Stomach (tissue), 9 donors: ENCODE data around the gene TTC27. TPM values are rescaled to one million over a fixed set of nuclear protein-coding genes. Genes with fewer than 3 reads are reported as not detected.
"Not testable (repeated sequence)": the region's sequence is repeated elsewhere in the genome, so short reads cannot be mapped to it uniquely, and the experiment has no call there.

Experiments used
- DNase-seq, 2 donors: peaks; one replicate each; pipeline versions ENCODE4 v3.0.0 to v3.0.0-alpha.2; 2013 to 2019
- H3K27ac ChIP-seq, 5 donors: fragments of 200-600 bp in 4 of 5; sonication (generic) in 4 of 5; one replicate each; pipeline ENCODE4 v1.5.1; 2013 to 2019; ENCODE audit warnings: mild to moderate bottlenecking in 1 of 5, moderate library complexity in 1 of 5
- H3K27me3 ChIP-seq, 3 donors: fragments of 200-600 bp; sonication (generic); one replicate each; pipeline ENCODE4 v1.5.1; 2017 to 2019; ENCODE audit warnings: mixed run types in 1 of 3
- H3K36me3 ChIP-seq, 4 donors: fragments of 200-600 bp; sonication (generic); 1 replicate in 3 of 4; 2 replicates in 1 of 4; pipeline ENCODE4 v1.5.1; 2016 to 2019
- H3K4me1 ChIP-seq, 4 donors: fragments of 200-600 bp; sonication (generic); one replicate each; pipeline ENCODE4 v1.5.1; 2016 to 2019
- H3K4me3 ChIP-seq, 4 donors: fragments of 200-600 bp; sonication (generic) in 3 of 4; one replicate each; pipeline ENCODE4 v1.5.1; 2016 to 2019; ENCODE audit warnings: mild to moderate bottlenecking in 1 of 4
- H3K9me3 ChIP-seq, 4 donors: fragments of 200-600 bp; sonication (generic); one replicate each; pipeline ENCODE4 v1.5.1; 2016 to 2019
- CTCF ChIP-seq, 7 experiments: fragments of 450-650 bp in 4 of 7; fragments of 200-600 bp in 3 of 7; sonication (generic) in 3 of 7; IDR thresholded peaks; one replicate each; pipeline ENCODE4 v1.5.1; 2016 to 2019; ENCODE audit warnings: antibody characterized with exemption in 7 of 7, control low read depth in 2 of 7, mild to moderate bottlenecking in 1 of 7
- EP300 ChIP-seq: sonication (generic); formaldehyde crosslinking; IDR thresholded peaks from one replicate; pipeline ENCODE4 v1.6.1; 2017; ENCODE audit warnings: antibody characterized with exemption
- POLR2A ChIP-seq, 4 donors: fragments of 450-650 bp; IDR thresholded peaks; one replicate each; pipeline ENCODE4 v1.6.1; 2016; ENCODE audit warnings: antibody characterized with exemption in 4 of 4, control low read depth in 2 of 4, mild to moderate bottlenecking in 1 of 4, moderate library complexity in 1 of 4
- POLR2AphosphoS5 ChIP-seq, 3 donors: sonication (generic); formaldehyde crosslinking; IDR thresholded peaks; one replicate each; pipeline ENCODE4 v1.6.1; 2016; ENCODE audit warnings: antibody characterized with exemption in 3 of 3
- WGBS, 5 donors: extraction: QIAGEN DNeasy Blood & Tissue Kit in 3 of 5; methylation state at CpG; one replicate each; pipeline versions ENCODE4 v1.1.5 to v1.1.7; 2013 to 2018; 5-methylcytosine and 5-hydroxymethylcytosine counted together
- intact Hi-C: fragments of 100-400 bp; cut with DNase I; formaldehyde crosslinking; loops from one replicate; pipeline ENCODE4 v1.15.1; 2023; ENCODE audit warnings: low total_unique reads
- polyA plus RNA-seq, 3 donors: library from polyadenylated mRNA; stranded (reverse); fragments of 200-250 nt; gene quantifications; one replicate each; pipeline ENCODE4 v1.2.3, GENCODE V29; 2013
- total RNA-seq, 5 donors: library from RNA; depleted of rRNA; stranded (reverse); fragments of >200 nt; gene quantifications; one replicate each; pipeline versions ENCODE4 v1.1.0 to v1.2.3, GENCODE V29; 2014 to 2016
- donor health status: healthy with polysubstance abuse.
- donor health status: Bipolar disorder and iron deficiency.
- donor health status: healthy.

The TTC27 gene
- total and polyA plus RNA-seq, 8 donors = 3.8 to 22.2 (median 5.9) TPM

- TF ChIP-seq CTCF (IDR thresholded peaks at IDR 0.05) = peak in 1 of 7 experiments; percentile 3
- TF ChIP-seq POLR2A (IDR thresholded peaks at IDR 0.05) = no peak
- peak overlapping the region; percentile 48 to 83 (median 76) for H3K27ac ChIP-seq
Observed at GRCh38 chr2:32627441-32627813, 423 bp upstream of the TTC27 start.

GRCh38 chr2:32632089-32632488 is 4.2 kb downstream of the TTC27 start:
- intact Hi-C loops = no loop called here
- TF ChIP-seq POLR2AphosphoS5 (IDR thresholded peaks at IDR 0.05) (no peak), EP300 (no peak), CTCF (IDR thresholded peaks at IDR 0.05) (no peak), POLR2A (IDR thresholded peaks at IDR 0.05) (no peak)
- Histone ChIP-seq H3K4me3 (no peak overlapping the region), H3K27me3 (no peaks in the 10 kb centered on the region), H3K36me3 (peaks cover 21 to 69% (median 65%) of the 10 kb centered on the region in 4 donors), H3K27ac (no peak overlapping the region), H3K4me1 (peaks cover 5 to 30% (median 22%) of the 10 kb centered on the region in 4 donors), H3K9me3 (no peaks in the 10 kb centered on the region)
- DNase-seq = peak in 1 of 2 donors; percentile 15
- WGBS, 5 donors = 82 to 88% (median 85%) methylated on average over 5 of the region's 5 CpGs

More at GRCh38 chr2:32627441-32627813, 423 bp upstream of the TTC27 start:
- Histone ChIP-seq H3K27me3 (no peaks in the 10 kb centered on the region), H3K9me3 (no peaks in the 10 kb centered on the region), H3K36me3 (peaks cover 13 to 30% (median 22%) of the 10 kb centered on the region in 4 donors), H3K4me1 (peaks cover 8 to 43% (median 33%) of the 10 kb centered on the region in 4 donors), H3K4me3 (peak overlapping the region; percentile 69 to 80 (median 73))
- 0 to 2% (median 1%) methylated on average over 10 to 16 of the region's 16 CpGs for WGBS, 5 donors
- peak; percentile 37 to 80 for DNase-seq
- intact Hi-C loops = no loop called here

- DNase-seq = no peak
- no peak overlapping the region for H3K27ac ChIP-seq
- H3K27me3 ChIP-seq = no peaks in the 10 kb centered on the region
- H3K9me3 ChIP-seq = no peaks in the 10 kb centered on the region
- peaks cover 21 to 78% (median 74%) of the 10 kb centered on the region in 4 donors for H3K36me3 ChIP-seq
- H3K4me3 ChIP-seq = no peak overlapping the region
- intact Hi-C loops = no loop called here
- H3K4me1 ChIP-seq = peaks cover 5 to 25% (median 16%) of the 10 kb centered on the region in 4 donors
- TF ChIP-seq EP300 (no peak), CTCF (IDR thresholded peaks at IDR 0.05) (no peak), POLR2AphosphoS5 (IDR thresholded peaks at IDR 0.05) (no peak), POLR2A (IDR thresholded peaks at IDR 0.05) (no peak)
- 71 to 81% (median 79%) methylated on average over 3 of the region's 3 CpGs for WGBS, 5 donors
Observed at GRCh38 chr2:32633040-32633439, 5.2 kb downstream of the TTC27 start.

GRCh38 chr2:32638548-32638947 is 10.7 kb downstream of the TTC27 start:
- H3K27me3 ChIP-seq, H3K4me1 ChIP-seq, H3K4me3 ChIP-seq, H3K27ac ChIP-seq, H3K9me3 ChIP-seq, intact Hi-C loops, DNase-seq: not testable (repeated sequence)
- WGBS, 5 donors = 92 to 97% (median 94%) methylated on average over 5 of the region's 5 CpGs
- H3K36me3 ChIP-seq = peaks cover 35 to 100% (median 100%) of the 10 kb centered on the region in 4 donors

GRCh38 chr2:32641180-32641579 is 13.3 kb downstream of the TTC27 start:
- no peak overlapping the region for H3K4me3 ChIP-seq
- 96 to 99% (median 96%) methylated on average over 5 of the region's 5 CpGs for WGBS, 5 donors
- DNase-seq = no peak
- H3K9me3 ChIP-seq = no peaks in the 10 kb centered on the region
- H3K36me3 ChIP-seq = peaks cover 34 to 99% (median 94%) of the 10 kb centered on the region in 4 donors
- intact Hi-C loops = no loop called here
- no peaks in the 10 kb centered on the region for H3K27me3 ChIP-seq
- no peak overlapping the region for H3K27ac ChIP-seq
- TF ChIP-seq EP300 (no peak), POLR2A (IDR thresholded peaks at IDR 0.05) (no peak), POLR2AphosphoS5 (IDR thresholded peaks at IDR 0.05) (no peak), CTCF (IDR thresholded peaks at IDR 0.05) (no peak)
- H3K4me1 ChIP-seq = no peaks in the 10 kb centered on the region
